CD4-positive, CD25-positive, alpha-beta regulatory T cell (primary cell): Measurements from ENCODE around the gene MAMSTR. TPM values are rescaled to one million over a fixed set of nuclear protein-coding genes. Genes with fewer than 3 reads are reported as not detected.

ENCODE experiments used
- ATAC-seq, 2 donors: fragments of 150-1000 bp; cut with Tn5 transposase; one replicate each; pipeline ENCODE4 v1.10.0; 2021; ENCODE audit warnings: low read depth in 2 of 2, moderate number of reproducible peaks in 2 of 2, moderate library complexity in 1 of 2
- DNase-seq, 3 donors: peaks; one replicate each; pipeline versions ENCODE4 v3.0.0 to v3.0.0-alpha.2; 2012 to 2022; ENCODE audit warnings: mixed read lengths in 1 of 3
- H3K27ac ChIP-seq: one replicate; pipeline ENCODE4 v1.7.0; 2013; ENCODE audit warnings: mild to moderate bottlenecking, low read length; ENCODE audit not compliant: insufficient read depth, poor library complexity, severe bottlenecking
- H3K27me3 ChIP-seq: one replicate; pipeline ENCODE4 v1.7.0; 2013; ENCODE audit warnings: low read length; ENCODE audit not compliant: control insufficient read depth, insufficient read depth
- H3K36me3 ChIP-seq: one replicate; pipeline ENCODE4 v1.7.0; 2013; ENCODE audit warnings: mild to moderate bottlenecking, low read length, moderate library complexity; ENCODE audit not compliant: control insufficient read depth, insufficient read depth
- H3K4me1 ChIP-seq: 2 replicates; pipeline ENCODE4 v1.7.0; 2013; ENCODE audit warnings: mild to moderate bottlenecking, low read length; ENCODE audit not compliant: insufficient read depth, control insufficient read depth, poor library complexity, severe bottlenecking
- H3K4me3 ChIP-seq: one replicate; pipeline ENCODE4 v1.7.0; 2013; ENCODE audit warnings: low read depth, mild to moderate bottlenecking, low read length, moderate library complexity
- H3K9me3 ChIP-seq, 2 experiments: 1 replicate in 1 of 2; 2 replicates in 1 of 2; pipeline ENCODE4 v1.7.0; 2013; ENCODE audit warnings: low read length in 2 of 2, mild to moderate bottlenecking in 1 of 2, moderate library complexity in 1 of 2; ENCODE audit not compliant: control insufficient read depth in 2 of 2
- H3K27ac Mint-ChIP-seq, 3 donors: one replicate each; pipeline ENCODE4 v1.8.0; 2020 to 2022; ENCODE audit warnings: mild to moderate bottlenecking in 3 of 3, mixed read lengths in 3 of 3, moderate library complexity in 2 of 3
- H3K27me3 Mint-ChIP-seq: one replicate; pipeline ENCODE4 v1.8.0; 2022; ENCODE audit warnings: mild to moderate bottlenecking, mixed read lengths
- H3K36me3 Mint-ChIP-seq: one replicate; pipeline ENCODE4 v1.8.0; 2020; ENCODE audit warnings: mixed read lengths
- H3K4me1 Mint-ChIP-seq, 4 donors: one replicate each; pipeline ENCODE4 v1.8.0; 2020 to 2022; ENCODE audit warnings: mixed read lengths in 4 of 4, mild to moderate bottlenecking in 1 of 4
- H3K4me3 Mint-ChIP-seq, 4 donors: one replicate each; pipeline ENCODE4 v1.8.0; 2020 to 2022; ENCODE audit warnings: mild to moderate bottlenecking in 4 of 4, mixed read lengths in 4 of 4, moderate library complexity in 3 of 4
- H3K9me3 Mint-ChIP-seq, 7 donors: one replicate each; pipeline ENCODE4 v1.8.0; 2020 to 2022; ENCODE audit warnings: mixed read lengths in 7 of 7, mild to moderate bottlenecking in 3 of 7, moderate library complexity in 2 of 7
- polyA plus RNA-seq, 4 donors: library from polyadenylated mRNA; unstranded; fragments of 300-500 nt; fragmentation: Illumina TruSeq; gene quantifications; one replicate each; pipeline ENCODE4 v1.2.3, GENCODE V29; 2021
- total RNA-seq: library from RNA; stranded (reverse); gene quantifications from one replicate; pipeline ENCODE4 v1.2.3, GENCODE V29; 2022

Gene MAMSTR
- total and polyA plus RNA-seq, 5 donors from 2014 or later = 0.17 to 1.1 (median 0.40) TPM

GRCh38 chr19:48757089-48757675 is 37.7 kb upstream of the MAMSTR start:
- Histone ChIP-seq H3K4me1 (peaks cover 13% of the 10 kb centered on the region), H3K9me3 (no peaks in the 10 kb centered on the region), H3K4me3 (no peak overlapping the region), H3K27me3 (peaks cover 2% of the 10 kb centered on the region), H3K36me3 (no peaks in the 10 kb centered on the region), H3K27ac (no peak overlapping the region)
- peaks cover 33% of the 10 kb centered on the region for H3K27me3 Mint-ChIP-seq
- peaks cover 0 to 4% (median 0%) of the 10 kb centered on the region in 7 donors for H3K9me3 Mint-ChIP-seq
- no peaks in the 10 kb centered on the region for H3K36me3 Mint-ChIP-seq
- H3K27ac Mint-ChIP-seq = no peak overlapping the region
- ATAC-seq = no peak
- H3K4me3 Mint-ChIP-seq = no peak overlapping the region
- no peak for DNase-seq
- peaks cover 0 to 18% (median 10%) of the 10 kb centered on the region in 4 donors for H3K4me1 Mint-ChIP-seq

- peaks cover 2% of the 10 kb centered on the region for H3K27me3 ChIP-seq
- H3K4me3 Mint-ChIP-seq = no peak overlapping the region
Measured at GRCh38 chr19:48756686-48757085, 37.2 kb upstream of the MAMSTR start.

GRCh38 chr19:48756212-48756611 is 36.7 kb upstream of the MAMSTR start:
- ATAC-seq (no peak), DNase-seq (no peak)
- no peaks in the 10 kb centered on the region for H3K9me3 ChIP-seq
- Mint-ChIP-seq H3K27ac (no peak overlapping the region), H3K4me1 (peaks cover 0 to 22% (median 11%) of the 10 kb centered on the region in 4 donors), H3K27me3 (peaks cover 38% of the 10 kb centered on the region), H3K4me3 (no peak overlapping the region), H3K9me3 (peaks cover 0 to 4% (median 0%) of the 10 kb centered on the region in 7 donors), H3K36me3 (no peaks in the 10 kb centered on the region)
- H3K27ac ChIP-seq = no peak overlapping the region
- peaks cover 18% of the 10 kb centered on the region for H3K4me1 ChIP-seq
- H3K27me3 ChIP-seq = peaks cover 2% of the 10 kb centered on the region
- no peaks in the 10 kb centered on the region for H3K36me3 ChIP-seq
- H3K4me3 ChIP-seq = no peak overlapping the region

More at GRCh38 chr19:48756686-48757085, 37.2 kb upstream of the MAMSTR start:
- Mint-ChIP-seq H3K27me3 (peaks cover 33% of the 10 kb centered on the region), H3K27ac (no peak overlapping the region), H3K36me3 (no peaks in the 10 kb centered on the region), H3K9me3 (peaks cover 0 to 4% (median 0%) of the 10 kb centered on the region in 7 donors), H3K4me1 (peaks cover 0 to 20% (median 11%) of the 10 kb centered on the region in 4 donors)
- ATAC-seq = no peak
- DNase-seq = no peak
- no peaks in the 10 kb centered on the region for H3K36me3 ChIP-seq
- no peaks in the 10 kb centered on the region for H3K9me3 ChIP-seq
- peaks cover 18% of the 10 kb centered on the region for H3K4me1 ChIP-seq
- H3K27ac ChIP-seq = no peak overlapping the region
- H3K4me3 ChIP-seq = no peak overlapping the region

GRCh38 chr19:48755787-48756186 is 36.3 kb upstream of the MAMSTR start:
- ATAC-seq (no peak), DNase-seq (no peak)
- Mint-ChIP-seq H3K4me1 (peaks cover 0 to 25% (median 11%) of the 10 kb centered on the region in 4 donors), H3K9me3 (peaks cover 0 to 4% (median 0%) of the 10 kb centered on the region in 7 donors), H3K36me3 (no peaks in the 10 kb centered on the region), H3K4me3 (no peak overlapping the region), H3K27me3 (peaks cover 42% of the 10 kb centered on the region), H3K27ac (no peak overlapping the region)
- no peaks in the 10 kb centered on the region for H3K9me3 ChIP-seq
- peaks cover 2% of the 10 kb centered on the region for H3K27me3 ChIP-seq
- no peak overlapping the region for H3K27ac ChIP-seq
- no peaks in the 10 kb centered on the region for H3K36me3 ChIP-seq
- no peak overlapping the region for H3K4me3 ChIP-seq
- peaks cover 18% of the 10 kb centered on the region for H3K4me1 ChIP-seq

- no peak for ATAC-seq
- H3K4me1 ChIP-seq = peaks cover 18% of the 10 kb centered on the region
Measured at GRCh38 chr19:48755084-48755641, 35.6 kb upstream of the MAMSTR start, which contains the start of gene FGF21. Gene FGF21, plus strand, starts transcription at chr19:48755524. Its CDS starts 713 bp downstream, at chr19:48756237.

GRCh38 chr19:48752496-48753365 is 33.2 kb upstream of the MAMSTR start, which contains the start of gene FUT1:
Gene FUT1, minus strand, starts transcription at chr19:48752641. Its CDS starts 1,360 bp downstream, at chr19:48751281.
- Mint-ChIP-seq H3K27me3 (peaks cover 47% of the 10 kb centered on the region), H3K4me1 (peaks cover 0 to 21% (median 11%) of the 10 kb centered on the region in 4 donors), H3K4me3 (peak within 1 kb of the TSS; percentile 32 to 89 (median 82)), H3K27ac (peak within 1 kb of the TSS in 1 of 3 donors; percentile 58), H3K36me3 (no peaks in the 10 kb centered on the region), H3K9me3 (peaks cover 0 to 4% (median 0%) of the 10 kb centered on the region in 7 donors)
- H3K27me3 ChIP-seq = peaks cover 2% of the 10 kb centered on the region
- H3K4me3 ChIP-seq = no peak within 1 kb of the TSS
- no peak within 1 kb of the TSS for H3K27ac ChIP-seq
- peak in 2 of 3 donors; percentile 23 to 44 for DNase-seq
- no peaks in the 10 kb centered on the region for H3K36me3 ChIP-seq
- H3K4me1 ChIP-seq = peaks cover 18% of the 10 kb centered on the region
- no peaks in the 10 kb centered on the region for H3K9me3 ChIP-seq
- peak; percentile 52 to 61 for ATAC-seq

More at GRCh38 chr19:48755084-48755641, 35.6 kb upstream of the MAMSTR start, which contains the start of gene FGF21:
- no peak for DNase-seq
- Histone ChIP-seq H3K9me3 (no peaks in the 10 kb centered on the region), H3K27me3 (peaks cover 2% of the 10 kb centered on the region), H3K27ac (no peak within 1 kb of the TSS), H3K4me3 (no peak within 1 kb of the TSS), H3K36me3 (no peaks in the 10 kb centered on the region)
- Mint-ChIP-seq H3K4me3 (peak within 1 kb of the TSS in 1 of 4 donors; percentile 80), H3K27me3 (peaks cover 36% of the 10 kb centered on the region), H3K36me3 (no peaks in the 10 kb centered on the region), H3K4me1 (peaks cover 0 to 21% (median 11%) of the 10 kb centered on the region in 4 donors), H3K9me3 (peaks cover 0 to 4% (median 0%) of the 10 kb centered on the region in 7 donors), H3K27ac (no peak within 1 kb of the TSS)

- Mint-ChIP-seq H3K9me3 (peaks cover 0 to 4% (median 0%) of the 10 kb centered on the region in 7 donors), H3K4me3 (peak overlapping the region in 3 of 4 donors; percentile 73 to 89 (median 83)), H3K27me3 (peaks cover 49% of the 10 kb centered on the region), H3K27ac (peak overlapping the region in 1 of 3 donors; percentile 58), H3K4me1 (peaks cover 0 to 25% (median 13%) of the 10 kb centered on the region in 4 donors), H3K36me3 (no peaks in the 10 kb centered on the region)
- Histone ChIP-seq H3K27me3 (peaks cover 2% of the 10 kb centered on the region), H3K27ac (no peak overlapping the region), H3K9me3 (no peaks in the 10 kb centered on the region), H3K4me3 (no peak overlapping the region), H3K36me3 (no peaks in the 10 kb centered on the region), H3K4me1 (peaks cover 21% of the 10 kb centered on the region)
- ATAC-seq (no peak), DNase-seq (peak in 1 of 3 donors; percentile 54)
Measured at GRCh38 chr19:48751845-48752495, 32.4 kb upstream of the MAMSTR start.
